Endometrial microvascular endothelial cells (primary cell): ENCODE results near the gene RPUSD1. TPM values are rescaled to one million over a fixed set of nuclear protein-coding genes. Genes with fewer than 3 reads are reported as not detected.
"Not testable (repeated sequence)": the region's sequence is repeated elsewhere in the genome, so short reads cannot be mapped to it uniquely, and the experiment has no call there.

Experiments used
- in situ Hi-C: cut with HindIII; loops from 2 replicates; pipeline ENCODE4 v1.10.0; 2017; ENCODE audit warnings: low sequenced_read_pairs, low pct_unique_long_range_greater_than_20kb; ENCODE audit errors: inconsistent ontology term
- total RNA-seq: library from RNA; depleted of rRNA; stranded (reverse); fragments of >200 nt; gene quantifications from one replicate; pipeline ENCODE4 v1.2.3, GENCODE V29; 2015; ENCODE audit errors: inconsistent ontology term

RPUSD1 gene
- total RNA-seq, 1 donor from 2014 or later, result 77.6 TPM

GRCh38 chr16:820748-821147 is 32.6 kb upstream of the RPUSD1 start:
- in situ Hi-C loops, result no loop called here

DNA sequence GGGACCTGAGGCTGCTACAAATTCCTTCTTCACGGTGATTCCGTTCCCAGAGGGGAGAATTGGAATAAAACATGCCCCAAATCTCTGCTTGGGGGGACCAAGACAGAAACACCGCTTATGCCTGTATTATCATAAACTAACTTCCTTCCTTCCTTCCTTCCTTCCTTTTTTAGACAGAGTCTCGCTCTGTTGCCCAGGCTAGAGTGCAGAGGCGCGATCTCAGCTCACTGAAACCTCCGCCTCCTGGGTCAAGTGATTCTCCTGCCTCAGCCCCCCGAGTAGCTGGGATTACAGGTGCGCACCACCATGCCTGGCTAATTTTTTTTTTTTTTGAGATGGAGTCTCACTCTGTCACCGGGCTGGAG is 31.8 kb upstream of the RPUSD1 start:
- in situ Hi-C loops, result not testable (repeated sequence)

- in situ Hi-C loops, result no loop called here
These were observed 31.3 kb upstream of the RPUSD1 start for GRCh38 chr16:819336-820043.

DNA sequence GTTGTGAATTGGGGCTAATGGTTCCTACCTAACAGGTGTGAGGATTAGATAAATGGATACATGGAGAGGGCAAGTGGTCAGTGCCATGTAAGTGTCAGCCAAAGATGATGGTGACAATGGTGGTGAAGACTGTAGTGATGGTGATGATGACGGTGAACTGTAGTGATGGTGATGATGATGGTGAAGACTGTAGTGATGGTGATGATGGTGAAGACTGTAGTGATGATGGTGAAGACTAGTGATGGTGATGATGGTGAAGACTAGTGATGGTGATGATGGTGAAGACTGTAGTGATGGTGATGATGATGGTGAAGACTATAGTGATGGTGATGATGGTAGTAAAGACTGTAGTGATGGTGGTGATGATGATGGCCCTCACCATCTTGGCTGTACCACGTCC is 30.4 kb upstream of the RPUSD1 start:
- in situ Hi-C loops, result no loop called here

DNA sequence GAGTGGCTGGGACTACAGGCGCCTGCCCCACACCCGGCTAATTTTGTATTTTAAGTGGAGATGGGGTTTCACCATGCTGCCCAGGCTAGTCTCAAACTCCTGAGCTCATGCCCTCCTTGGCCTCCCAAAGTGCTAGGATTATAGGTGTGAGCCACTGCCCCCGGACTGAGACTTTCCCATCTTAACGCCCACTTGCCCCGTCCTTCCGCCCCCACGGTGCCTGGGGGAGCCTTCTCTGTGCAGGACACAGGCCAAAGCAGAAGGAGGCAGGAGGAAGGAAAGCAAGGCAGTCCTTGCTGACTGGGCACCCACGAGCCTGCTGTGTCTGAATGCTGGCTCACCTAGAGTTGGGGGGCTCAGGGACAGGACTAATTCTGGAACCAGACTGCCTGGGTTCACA is 30.0 kb upstream of the RPUSD1 start:
- in situ Hi-C loops, result no loop called here

DNA sequence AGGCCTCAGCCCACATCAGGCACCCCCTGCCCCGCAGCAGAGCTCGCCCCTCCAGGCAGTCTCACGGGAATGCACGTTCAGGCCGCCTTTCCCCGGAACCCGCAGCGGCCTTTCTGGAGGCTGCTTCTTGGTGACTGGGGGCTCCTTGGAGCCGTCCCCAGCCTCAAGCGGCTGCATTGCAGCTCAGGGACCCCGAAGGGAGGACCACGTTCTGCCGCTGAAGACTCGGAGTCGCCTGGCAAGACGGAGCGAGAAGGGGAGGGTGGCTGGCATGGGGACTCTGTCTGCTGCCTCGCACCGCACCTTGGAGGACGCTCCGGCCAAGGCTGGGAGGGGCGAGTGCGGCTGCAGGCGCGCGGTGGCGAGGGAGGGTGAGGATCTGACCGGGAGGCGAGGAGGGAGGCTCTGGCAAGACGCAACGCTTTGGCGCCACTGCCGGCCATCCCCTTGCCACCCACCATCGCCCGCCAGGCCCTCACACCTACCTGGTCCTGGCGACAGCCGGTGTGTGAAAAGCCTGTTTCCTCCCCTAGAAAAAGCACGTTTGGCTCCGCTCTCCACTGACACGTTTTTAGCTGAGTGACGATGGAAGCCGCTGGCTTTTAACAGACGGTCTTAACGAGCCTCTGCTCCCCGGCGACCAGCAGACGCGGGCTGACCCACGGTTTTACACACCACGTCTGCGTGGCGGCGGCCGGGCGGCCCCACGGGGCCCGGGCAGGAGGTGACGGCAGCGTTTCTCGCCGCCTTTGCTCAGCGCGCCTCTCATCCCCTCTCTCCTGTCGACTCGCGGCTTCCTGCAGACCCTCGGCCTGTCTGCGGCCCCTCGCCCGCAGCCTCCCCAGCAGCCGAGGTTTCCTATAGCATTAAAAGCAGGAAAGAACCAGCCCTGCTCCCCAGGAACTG is 29.1 kb upstream of the RPUSD1 start:
- in situ Hi-C loops, result no loop called here

- in situ Hi-C loops, result no loop called here
These were observed 27.7 kb upstream of the RPUSD1 start for GRCh38 chr16:815861-816260.

DNA sequence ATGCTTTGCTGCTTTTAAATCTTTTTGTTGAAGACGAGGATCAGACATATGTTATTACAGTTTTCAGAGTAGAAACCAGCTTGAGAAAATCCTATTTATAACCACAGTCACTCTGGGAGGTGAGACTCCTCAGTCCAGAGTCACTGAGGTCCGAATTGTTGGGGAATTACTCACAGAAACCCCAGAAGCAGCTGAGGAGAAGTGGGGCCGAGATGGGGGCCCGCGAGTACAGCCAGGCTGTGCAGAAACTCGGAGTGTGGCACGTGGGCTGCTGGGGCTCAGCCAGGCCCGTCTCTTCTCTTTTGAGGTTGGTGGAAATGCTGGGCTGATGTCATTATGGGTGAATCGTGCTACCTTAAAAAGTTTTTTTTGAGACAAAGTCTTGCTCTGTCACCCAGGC is 26.8 kb upstream of the RPUSD1 start:
- in situ Hi-C loops, result no loop called here

GRCh38 chr16:813916-814412 is 25.8 kb upstream of the RPUSD1 start:
- in situ Hi-C loops, result no loop called here

DNA sequence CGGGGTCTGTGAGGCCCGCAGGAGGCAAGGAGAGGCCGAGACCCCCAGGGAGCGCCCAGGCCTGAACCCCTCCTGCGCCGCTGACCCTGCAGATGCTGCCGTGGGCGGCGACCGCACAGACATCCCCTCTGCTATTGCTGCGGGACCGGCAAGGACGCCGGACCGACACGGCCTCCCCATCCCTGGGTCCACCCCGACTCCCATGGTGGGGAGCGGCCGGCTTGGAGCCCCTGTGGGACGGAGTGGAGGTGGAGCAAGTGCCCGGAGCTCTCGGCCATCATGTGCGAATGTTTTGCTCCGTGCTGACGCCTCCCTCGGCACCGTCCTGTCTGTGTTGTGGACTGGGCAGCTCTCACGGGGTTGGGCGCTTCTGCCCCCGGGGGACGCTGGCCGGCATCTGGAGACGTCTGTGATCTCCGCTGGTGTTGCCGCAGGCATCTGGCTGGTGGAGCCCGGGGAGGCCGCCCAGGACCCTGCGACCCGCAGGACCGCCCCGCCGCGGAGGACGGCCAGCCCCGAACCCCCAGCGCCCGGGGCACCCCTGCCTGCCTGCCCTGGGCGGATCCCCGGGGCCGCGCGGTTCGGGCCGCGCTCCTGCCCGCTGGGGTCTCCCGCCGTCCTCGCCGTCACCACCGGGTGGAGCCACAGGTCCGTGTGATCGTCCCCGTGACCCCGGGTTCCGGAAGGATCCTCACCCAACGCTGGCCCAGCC is 25.2 kb upstream of the RPUSD1 start:
- in situ Hi-C loops, result no loop called here

- in situ Hi-C loops, result no loop called here
These were observed 19.9 kb upstream of the RPUSD1 start for GRCh38 chr16:808085-808386.

- in situ Hi-C loops, result no loop called here
These were observed 19.3 kb upstream of the RPUSD1 start for GRCh38 chr16:807347-808084.

GRCh38 chr16:805474-805873 is 17.3 kb upstream of the RPUSD1 start:
- in situ Hi-C loops, result no loop called here

DNA sequence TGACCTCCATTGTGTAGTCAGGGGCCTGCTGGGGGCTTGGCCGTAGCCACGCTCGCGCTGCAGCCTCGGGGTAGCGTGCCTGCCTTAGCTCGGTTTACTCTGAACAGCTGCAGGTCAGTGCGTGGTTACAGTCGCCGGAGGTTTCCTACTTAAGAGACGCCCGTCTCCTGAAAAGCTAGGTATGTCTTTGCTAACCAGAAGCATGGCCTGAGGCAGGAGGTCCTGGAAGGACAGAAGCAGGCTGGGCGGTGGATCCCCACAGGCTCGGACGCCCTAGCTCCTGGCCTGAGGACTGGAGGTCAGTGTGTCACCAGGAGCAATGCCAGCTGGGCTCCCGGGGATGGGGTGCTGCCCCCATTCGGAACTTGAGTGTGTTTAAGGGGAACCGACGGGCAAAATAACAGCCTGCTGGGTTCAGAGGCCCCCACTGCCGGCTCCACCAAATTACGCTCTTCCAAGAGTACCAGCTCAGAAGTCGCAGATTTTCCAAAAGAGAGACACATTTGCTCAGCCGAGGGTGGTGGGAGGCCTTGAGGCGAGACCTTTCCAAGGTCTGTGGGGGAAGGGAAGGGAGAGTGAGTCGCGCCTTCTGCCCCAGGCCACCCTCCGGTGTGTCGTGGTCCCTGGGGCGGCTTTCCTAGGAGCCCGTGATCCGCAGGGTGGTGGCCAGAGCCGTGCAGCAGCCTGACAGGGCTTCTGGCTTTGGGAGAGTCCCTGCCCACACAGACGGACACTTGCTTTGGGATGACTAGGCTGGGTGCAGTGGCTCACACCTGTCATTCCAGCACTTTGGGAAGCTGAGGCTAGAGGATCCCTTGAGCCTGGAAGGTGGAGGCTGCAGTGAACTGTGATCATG is 16.2 kb upstream of the RPUSD1 start:
- in situ Hi-C loops, result no loop called here

GRCh38 chr16:803754-804080 is 15.5 kb upstream of the RPUSD1 start:
- in situ Hi-C loops, result no loop called here

GRCh38 chr16:802914-803753 is 15.0 kb upstream of the RPUSD1 start:
- in situ Hi-C loops, result no loop called here

GRCh38 chr16:802461-802860 is 14.3 kb upstream of the RPUSD1 start:
- in situ Hi-C loops, result no loop called here
